Astrocyte (in vitro differentiated cells and primary cell): ENCODE results near the gene NDUFS3.

ENCODE experiments used
- CTCF ChIP-seq: IDR thresholded peaks from 2 replicates; pipeline ENCODE4 v1.5.1; 2011; ENCODE audit warnings: low read depth, mild to moderate bottlenecking, inconsistent platforms, low read length, moderate library complexity; ENCODE audit not compliant: insufficient read depth
- EZH2 ChIP-seq: IDR thresholded peaks from 2 replicates; pipeline ENCODE4 v1.6.1; 2012; ENCODE audit warnings: mild to moderate bottlenecking, low read length, inconsistent platforms; ENCODE audit not compliant: insufficient read depth

DNA sequence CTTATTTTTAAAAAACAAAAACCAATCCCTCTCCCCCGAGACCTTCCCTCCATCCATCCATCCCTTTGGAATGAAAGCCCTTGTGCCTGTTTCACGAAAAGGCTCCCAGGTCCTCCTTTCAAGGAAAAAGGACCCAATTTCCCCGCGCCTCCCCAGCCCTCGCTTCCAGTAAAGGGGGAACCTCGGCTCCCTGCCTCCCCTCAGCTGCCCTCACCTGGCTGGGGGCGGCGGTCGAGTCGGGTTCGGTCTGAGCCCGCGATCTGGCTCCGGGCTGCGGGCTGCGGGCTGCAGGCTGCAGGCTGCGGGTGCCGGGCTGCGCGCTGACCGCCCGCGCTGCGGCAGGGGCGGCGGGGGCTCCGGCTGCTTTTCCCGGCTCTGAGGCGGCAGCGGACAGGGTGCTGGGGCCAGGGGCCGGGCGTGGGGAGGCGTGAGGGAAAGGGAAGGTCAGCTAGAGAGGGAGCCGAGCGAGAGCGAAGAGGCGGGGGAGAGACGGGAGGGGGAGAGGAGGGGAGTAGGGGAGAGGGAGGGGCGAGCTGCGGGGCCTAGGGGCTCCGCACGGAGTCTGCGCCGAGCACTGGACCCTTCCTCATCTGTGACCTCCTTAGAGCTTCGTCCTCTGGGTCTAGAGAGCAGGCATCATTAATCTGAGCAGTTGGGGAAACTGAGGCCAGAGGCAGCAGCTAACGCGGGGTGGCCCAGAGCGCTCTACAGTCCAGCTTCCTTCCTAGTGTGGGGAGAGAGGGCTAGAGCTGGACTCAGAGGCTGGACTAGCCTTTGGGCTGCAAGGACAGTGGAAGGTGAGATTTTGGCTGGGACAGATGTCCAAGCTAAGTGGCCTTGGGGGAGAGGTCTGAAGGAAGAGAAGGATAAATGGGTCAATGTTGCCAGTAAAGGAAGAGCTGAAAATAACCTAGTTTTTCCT, 15.3 kb downstream of the NDUFS3 start, which contains the start of gene C1QTNF4:
- TF ChIP-seq CTCF (no peak), EZH2 (peak; percentile 99)
